Uterus (tissue), 4 donors: ENCODE data around the gene GPHB5. TPM values are rescaled to one million over a fixed set of nuclear protein-coding genes. Genes with fewer than 3 reads are reported as not detected.

ENCODE experiments used
- DNase-seq, 2 donors: peaks; one replicate each; pipeline ENCODE4 v3.0.0-alpha.2; 2019 to 2020
- H3K27ac ChIP-seq, 2 donors: fragments of 200-600 bp; sonication (generic); 1 replicate in 1 of 2; 2 replicates in 1 of 2; pipeline ENCODE4 v1.5.1; 2016 to 2018
- H3K27me3 ChIP-seq, 2 donors: fragments of 200-600 bp; sonication (generic); one replicate each; pipeline ENCODE4 v1.5.1; 2018 to 2019; ENCODE audit warnings: control low read depth in 1 of 2
- H3K36me3 ChIP-seq, 2 donors: fragments of 200-600 bp; sonication (generic); one replicate each; pipeline ENCODE4 v1.5.1; 2019; ENCODE audit warnings: control low read depth in 1 of 2
- H3K4me1 ChIP-seq, 2 donors: fragments of 200-600 bp; sonication (generic); one replicate each; pipeline ENCODE4 v1.5.1; 2018 to 2019; ENCODE audit warnings: control low read depth in 1 of 2
- H3K4me3 ChIP-seq, 2 donors: fragments of 200-600 bp; sonication (generic); 1 replicate in 1 of 2; 2 replicates in 1 of 2; pipeline ENCODE4 v1.5.1; 2018 to 2019; ENCODE audit warnings: mild to moderate bottlenecking in 1 of 2
- H3K9me3 ChIP-seq, 2 donors: fragments of 200-600 bp; sonication (generic); one replicate each; pipeline ENCODE4 v1.5.1; 2019; ENCODE audit warnings: control low read depth in 1 of 2
- CTCF ChIP-seq, 4 experiments: fragments of 200-600 bp in 2 of 4; fragments of 450-650 bp in 2 of 4; sonication (generic) in 2 of 4; IDR thresholded peaks; one replicate each; pipeline ENCODE4 v1.5.1; 2016 to 2019; ENCODE audit warnings: antibody characterized with exemption in 4 of 4, mild to moderate bottlenecking in 2 of 4, moderate library complexity in 1 of 4
- POLR2A ChIP-seq, 2 donors: fragments of 450-650 bp; IDR thresholded peaks; one replicate each; pipeline ENCODE4 v1.6.1; 2016; ENCODE audit warnings: antibody characterized with exemption in 2 of 2, mild to moderate bottlenecking in 1 of 2, moderate library complexity in 1 of 2
- intact Hi-C: fragments of 100-400 bp; cut with DNase I; formaldehyde crosslinking; loops from one replicate; pipeline ENCODE4 v1.15.1; 2023; ENCODE audit warnings: low total_unique reads
- total RNA-seq, 4 donors: library from RNA; depleted of rRNA in 3 of 4; stranded (reverse); fragments of >200 nt in 3 of 4; gene quantifications; one replicate each; pipeline versions ENCODE4 v1.1.0 to v1.2.4, GENCODE V29; 2014 to 2023
- donor health status: DM: yes; HTN: yes; CAD: no.

GPHB5 gene
- total RNA-seq, 4 donors from 2014 or later = not detected

GRCh38 chr14:63292805-63293204, 25.9 kb downstream of the GPHB5 start:
- Histone ChIP-seq H3K4me3 (no peak overlapping the region), H3K4me1 (no peaks in the 10 kb centered on the region), H3K27ac (no peak overlapping the region), H3K9me3 (no peaks in the 10 kb centered on the region), H3K27me3 (no peaks in the 10 kb centered on the region), H3K36me3 (no peaks in the 10 kb centered on the region)
- DNase-seq = no peak
- intact Hi-C loops = no loop called here
- TF ChIP-seq CTCF (IDR thresholded peaks at IDR 0.05) = no peak
- no peak for TF ChIP-seq POLR2A (IDR thresholded peaks at IDR 0.05)

GRCh38 chr14:63290741-63291430, 27.8 kb downstream of the GPHB5 start:
- TF ChIP-seq CTCF (IDR thresholded peaks at IDR 0.05) = no peak
- TF ChIP-seq POLR2A (IDR thresholded peaks at IDR 0.05) = no peak
- Histone ChIP-seq H3K4me1 (no peaks in the 10 kb centered on the region), H3K36me3 (no peaks in the 10 kb centered on the region), H3K9me3 (no peaks in the 10 kb centered on the region), H3K27ac (no peak overlapping the region), H3K4me3 (no peak overlapping the region), H3K27me3 (no peaks in the 10 kb centered on the region)
- no peak for DNase-seq
- intact Hi-C loops = no loop called here

- Histone ChIP-seq H3K9me3 (no peaks in the 10 kb centered on the region), H3K36me3 (no peaks in the 10 kb centered on the region), H3K4me1 (no peaks in the 10 kb centered on the region), H3K27ac (peak overlapping the region in 1 of 2 donors; percentile 29), H3K27me3 (no peaks in the 10 kb centered on the region), H3K4me3 (no peak overlapping the region)
- TF ChIP-seq POLR2A (IDR thresholded peaks at IDR 0.05) (no peak), CTCF (IDR thresholded peaks at IDR 0.05) (no peak)
- no peak for DNase-seq
- intact Hi-C loops = no loop called here
Observed at GRCh38 chr14:63288853-63289252, 29.9 kb downstream of the GPHB5 start.

GRCh38 chr14:63287666-63288483, 30.9 kb downstream of the GPHB5 start:
- H3K36me3 ChIP-seq = no peaks in the 10 kb centered on the region
- DNase-seq = no peak
- H3K9me3 ChIP-seq = no peaks in the 10 kb centered on the region
- TF ChIP-seq POLR2A (IDR thresholded peaks at IDR 0.05) (no peak), CTCF (IDR thresholded peaks at IDR 0.05) (no peak)
- H3K27me3 ChIP-seq = no peaks in the 10 kb centered on the region
- intact Hi-C loops = no loop called here
- H3K27ac ChIP-seq = peak overlapping the region; percentile 3 to 17
- no peaks in the 10 kb centered on the region for H3K4me1 ChIP-seq
- no peak overlapping the region for H3K4me3 ChIP-seq

GRCh38 chr14:63286071-63286470, 32.7 kb downstream of the GPHB5 start:
- DNase-seq = no peak
- TF ChIP-seq CTCF (IDR thresholded peaks at IDR 0.05) (no peak), POLR2A (IDR thresholded peaks at IDR 0.05) (no peak)
- Histone ChIP-seq H3K4me1 (no peaks in the 10 kb centered on the region), H3K9me3 (no peaks in the 10 kb centered on the region), H3K36me3 (no peaks in the 10 kb centered on the region), H3K27me3 (no peaks in the 10 kb centered on the region), H3K4me3 (no peak overlapping the region), H3K27ac (no peak overlapping the region)
- intact Hi-C loops = no loop called here
